ENCODE results near the gene STEEP1. TPM values are rescaled to one million over a fixed set of nuclear protein-coding genes. Genes with fewer than 3 reads are reported as not detected.

STEEP1 gene
- total and polyA plus RNA-seq, 10 of the 15 experiments (the other 5 are each of a cell fraction or from before 2014, with no cell fraction given) = 15.1 to 53.8 (median 26.0) TPM

- Histone ChIP-seq H3K4me2 (ENCODE audit: control insufficient read depth, insufficient read depth) (no peak overlapping the region), H3K27ac (ENCODE audit: control insufficient read depth, insufficient read depth) (no peak overlapping the region), H3K9me3 (replicated peaks; ENCODE audit: control insufficient read depth, insufficient read depth, low read length) (no peaks in the 10 kb centered on the region), H3K79me2 (ENCODE audit: control insufficient read depth, insufficient read depth, low read length) (no peaks in the 10 kb centered on the region), H3K36me3 (ENCODE audit: control insufficient read depth in 2 of 2, insufficient read depth in 2 of 2, low read length in 1 of 2) (no peaks in the 10 kb centered on the region), H3K4me1 (ENCODE audit: control insufficient read depth, insufficient read depth, low read length) (no peaks in the 10 kb centered on the region), H3K4me3 (no peak overlapping the region), H2AFZ (ENCODE audit: control insufficient read depth, low read depth, low read length) (no peak overlapping the region), H3K9ac (ENCODE audit: control insufficient read depth, insufficient read depth, low read length) (no peak overlapping the region), H4K20me1 (ENCODE audit: control insufficient read depth, insufficient read depth) (no peaks in the 10 kb centered on the region), H3K27me3 (replicated peaks in 1 of 2; ENCODE audit: control insufficient read depth in 2 of 2, insufficient read depth in 2 of 2, low read length in 1 of 2) (no peaks in the 10 kb centered on the region)
- FAIRE-seq (no peak), ATAC-seq (no peak), DNase-seq (ENCODE audit: low read depth, low spot score) (no peak)
- CTCF ChIA-PET = interaction anchor here (0.6 to 1.2 kb wide), 3 partner anchors 8 to 20 kb away, joined by 3 to 5 read pairs (median 3); no protein-coding TSS in a partner anchor
- BruUV-seq (replicated peaks) = no TSS peak
- WGBS (ENCODE audit: insufficient coverage, insufficient replicate concordance, low lambda C conversion rate, missing lambda C conversion rate) = 76% methylated on average over 6 of the region's 6 CpGs
- TF ChIP-seq POU2F2 (IDR thresholded peaks at IDR 0.05; ENCODE audit: borderline replicate concordance, low read depth, low read length) (no peak), NFIC (IDR thresholded peaks at IDR 0.05; ENCODE audit: low read depth, low read length) (no peak), POLR2A (IDR thresholded peaks at IDR 0.05; ENCODE audit: low read depth, low read length) (no peak), JUNB (IDR thresholded peaks at IDR 0.05) (no peak), IKZF1 (conservative IDR thresholded peaks at IDR 0.05) (no peak), RB1 (IDR thresholded peaks at IDR 0.05; ENCODE audit: borderline replicate concordance) (no peak), ATF3 (IDR thresholded peaks at IDR 0.05; ENCODE audit: borderline replicate concordance, extremely low read depth, low read depth, low read length) (no peak), MYB (IDR thresholded peaks at IDR 0.05; ENCODE audit: borderline replicate concordance, low read depth, low read length) (no peak), MTA3 (IDR thresholded peaks at IDR 0.05; ENCODE audit: borderline replicate concordance, low read length) (no peak), ZNF24 (IDR thresholded peaks at IDR 0.05) (no peak), YBX1 (IDR thresholded peaks at IDR 0.05) (no peak), USF1 (IDR thresholded peaks at IDR 0.05; ENCODE audit: borderline replicate concordance, extremely low read length, insufficient read depth, low read depth, low read length) (no peak), NFXL1 (IDR thresholded peaks at IDR 0.05; ENCODE audit: borderline replicate concordance) (no peak), RELA (IDR thresholded peaks at IDR 0.05; ENCODE audit: borderline replicate concordance, partially characterized antibody) (no peak), RBBP5 (conservative IDR thresholded peaks at IDR 0.05) (no peak), IRF4 (IDR thresholded peaks at IDR 0.05; ENCODE audit: low read depth, low read length) (no peak), MTA2 (IDR thresholded peaks at IDR 0.05; ENCODE audit: low read depth) (no peak)
- intact Hi-C loops (cut with micrococcal nuclease; ENCODE audit: unreplicated experiment) = no loop called here
- RAD21 ChIA-PET (ENCODE audit: unreplicated experiment) = interaction anchor here (0.8 kb wide), 1 partner anchor 38 kb away, joined by 3 read pairs; no protein-coding TSS in a partner anchor
- SMC1A ChIA-PET (ENCODE audit: uncharacterized antibody, unreplicated experiment) = interaction anchor here (0.9 kb wide), 1 partner anchor 15 kb away, joined by 3 read pairs; no protein-coding TSS in a partner anchor
- POLR2A ChIA-PET = no interaction called here
- in situ Hi-C loops (cut with MboI) = no loop called here
These were observed 58.0 kb downstream of the STEEP1 start for GRCh38 chrX:119507206-119507605.

All from GM12878 (cell line).